HG03060 (cell line): ENCODE data around the gene CNDP1.

Experiments used
- ATAC-seq: cut with Tn5 transposase; IDR thresholded peaks from one replicate; pipeline ENCODE4 v1.9.1; 2021; ENCODE audit warnings: low read depth, moderate number of reproducible peaks; ENCODE audit not compliant: unreplicated experiment

The CNDP1 gene

GRCh38 chr18:74616494-74616893 is 82.2 kb downstream of the CNDP1 start:
- no peak for ATAC-seq

- no peak for ATAC-seq
These were observed 83.2 kb downstream of the CNDP1 start for GRCh38 chr18:74617486-74617885.

- no peak for ATAC-seq
These were observed 87.8 kb downstream of the CNDP1 start for GRCh38 chr18:74622072-74622471.

- no peak for ATAC-seq
These were observed 88.9 kb downstream of the CNDP1 start for GRCh38 chr18:74623047-74623816.

GRCh38 chr18:74624466-74624865 is 90.2 kb downstream of the CNDP1 start:
- no peak for ATAC-seq

- no peak for ATAC-seq
These were observed 90.9 kb downstream of the CNDP1 start for GRCh38 chr18:74625157-74625556.

GRCh38 chr18:74626049-74626874 is 92.0 kb downstream of the CNDP1 start:
- no peak for ATAC-seq

- ATAC-seq = no peak
These were observed 96.5 kb downstream of the CNDP1 start for GRCh38 chr18:74630804-74631203.

GRCh38 chr18:74631212-74631611 is 96.9 kb downstream of the CNDP1 start:
- ATAC-seq = no peak

GRCh38 chr18:74631623-74632350 is 97.5 kb downstream of the CNDP1 start:
- no peak for ATAC-seq

GRCh38 chr18:74632351-74632679 is 98.0 kb downstream of the CNDP1 start:
- ATAC-seq = no peak

GRCh38 chr18:74632856-74633255 is 98.6 kb downstream of the CNDP1 start:
- no peak for ATAC-seq

- no peak for ATAC-seq
These were observed 99.5 kb downstream of the CNDP1 start for GRCh38 chr18:74633652-74634352.

GRCh38 chr18:74635224-74635975 is 101.1 kb downstream of the CNDP1 start:
- no peak for ATAC-seq
